PC-9 (cell line): ENCODE data around the gene QARS1. TPM values are rescaled to one million over a fixed set of nuclear protein-coding genes. Genes with fewer than 3 reads are reported as not detected.

Experiments used
- BruUV-seq: library from RNA; stranded (reverse); fragments of 400-500 nt; replicated peaks from 2 replicates; lab custom pipeline; 2021; lab: Mats Ljungman, UMichigan
- CTCF ChIA-PET: fragments of 300-600 bp; sonication (Branson Sonifier 250); formaldehyde crosslinking; loops from one replicate; lab custom pipeline; 2022; ENCODE audit warnings: antibody characterized with exemption; lab: Charles Lee
- POLR2A ChIA-PET: fragments of 300-600 bp; sonication (Branson Sonifier 250); formaldehyde crosslinking; loops from one replicate; lab custom pipeline; 2022; ENCODE audit warnings: antibody characterized with exemption; ENCODE audit not compliant: unreplicated experiment; lab: Charles Lee
- DNase-seq, 2 experiments: peaks; one replicate each; pipeline versions ENCODE4 v3.0.0 to v3.0.0-alpha.2; 2015 to 2022; ENCODE audit warnings: mixed read lengths in 1 of 2
- H2AFZ ChIP-seq: fragments of 200-600 bp; sonication (generic); 2 replicates; pipeline ENCODE4 v1.8.1; 2017; ENCODE audit warnings: antibody characterized with exemption
- H3F3A ChIP-seq: fragments of 200-600 bp; sonication (generic); 2 replicates; pipeline ENCODE4 v1.8.1; 2017; ENCODE audit warnings: antibody characterized with exemption, mild to moderate bottlenecking, low read depth; ENCODE audit not compliant: insufficient read depth
- H3K27ac ChIP-seq: fragments of 200-600 bp; sonication (generic); 2 replicates; pipeline ENCODE4 v1.6.1; 2016; ENCODE audit warnings: mixed run types
- H3K27me3 ChIP-seq: fragments of 200-600 bp; sonication (generic); 2 replicates; pipeline ENCODE4 v1.6.1; 2016; ENCODE audit warnings: low read depth, mixed run types; ENCODE audit not compliant: insufficient read depth
- H3K36me3 ChIP-seq: fragments of 200-600 bp; sonication (generic); 2 replicates; pipeline ENCODE4 v1.6.1; 2016; ENCODE audit warnings: low read depth, mixed run types
- H3K4me1 ChIP-seq: fragments of 200-600 bp; sonication (generic); replicated peaks from 2 replicates; pipeline ENCODE4 v1.6.1; 2016; ENCODE audit warnings: mixed run types; ENCODE audit not compliant: insufficient read depth
- H3K4me2 ChIP-seq: fragments of 200-600 bp; sonication (generic); 2 replicates; pipeline ENCODE4 v1.6.1; 2017; ENCODE audit warnings: mixed run types
- H3K4me3 ChIP-seq: fragments of 200-600 bp; sonication (generic); 2 replicates; pipeline ENCODE4 v1.6.1; 2016; ENCODE audit warnings: mixed run types
- H3K79me2 ChIP-seq: fragments of 200-600 bp; sonication (generic); 2 replicates; pipeline ENCODE4 v1.6.1; 2017; ENCODE audit warnings: low read depth, mixed run types
- H3K9me2 ChIP-seq: fragments of 200-600 bp; sonication (generic); 2 replicates; pipeline ENCODE4 v1.8.1; 2017; ENCODE audit warnings: mild to moderate bottlenecking; ENCODE audit not compliant: insufficient read depth
- H3K9me3 ChIP-seq: fragments of 200-600 bp; sonication (generic); 2 replicates; pipeline ENCODE4 v1.8.1; 2016; ENCODE audit warnings: low read depth; ENCODE audit not compliant: insufficient read depth
- H4K20me1 ChIP-seq: fragments of 200-600 bp; sonication (generic); 2 replicates; pipeline ENCODE4 v1.8.1; 2017; ENCODE audit not compliant: insufficient read depth
- EZH2 ChIP-seq: fragments of 200-600 bp; sonication (generic); IDR thresholded peaks from 2 replicates; pipeline ENCODE4 v1.8.0; 2017; ENCODE audit warnings: antibody characterized with exemption, low read depth
- intact Hi-C: fragments of 100-400 bp; cut with micrococcal nuclease; formaldehyde crosslinking; loops from one replicate; pipeline ENCODE4 v1.10.0; 2022; ENCODE audit not compliant: unreplicated experiment
- total RNA-seq: library from RNA; stranded (reverse); gene quantifications from 2 replicates; pipeline ENCODE4 v1.2.3, GENCODE V29; 2021
- TF ChIP-seq, protein P1 (sequence below): fragments of 200-600 bp; sonication (generic); conservative IDR thresholded peaks from 2 replicates; pipeline ENCODE4 v1.6.1; 2017; ENCODE audit warnings: mixed run types, antibody characterized with exemption, mild to moderate bottlenecking, moderate library complexity

QARS1 gene
- total RNA-seq, 1 experiment from 2014 or later = 337 TPM

DNA sequence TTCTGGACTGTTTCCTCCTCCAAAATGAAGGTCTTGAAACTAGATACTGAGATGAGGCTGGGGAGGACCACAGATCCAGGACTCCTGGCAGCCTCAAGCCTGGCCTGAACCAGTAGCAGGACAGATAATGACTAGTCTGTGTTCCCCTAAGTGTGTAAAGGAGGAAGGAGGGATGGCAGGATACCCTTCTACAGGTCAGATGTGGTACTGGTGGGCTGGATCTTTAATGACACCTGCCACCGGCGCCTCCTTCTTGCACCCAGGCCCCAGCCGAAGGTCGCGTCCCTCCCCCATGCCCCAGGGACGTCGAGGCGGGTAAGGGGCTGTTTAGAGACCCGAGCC lies 15.5 kb upstream of the QARS1 start:
- CTCF ChIA-PET = no interaction called here

GRCh38 chr3:49119439-49119838 lies 14.9 kb upstream of the QARS1 start:
- peaks cover 10% of the 10 kb centered on the region for H3K4me1 ChIP-seq
- peaks cover 26% of the 10 kb centered on the region for H3K79me2 ChIP-seq
- H3K27ac ChIP-seq = peak overlapping the region; percentile 76
- no peaks in the 10 kb centered on the region for H3K27me3 ChIP-seq
- peak overlapping the region; percentile 99 for H3K4me2 ChIP-seq
- intact Hi-C loops = no loop called here
- no peak overlapping the region for H2AFZ ChIP-seq
- H3K9me3 ChIP-seq = no peaks in the 10 kb centered on the region
- no peaks in the 10 kb centered on the region for H3K9me2 ChIP-seq
- peaks cover 29% of the 10 kb centered on the region for H3F3A ChIP-seq
- BruUV-seq = no TSS peak
- H3K4me3 ChIP-seq = peak overlapping the region; percentile 69
- CTCF ChIA-PET = no interaction called here
- H4K20me1 ChIP-seq = no peaks in the 10 kb centered on the region
- peaks cover 11% of the 10 kb centered on the region; the same call in 1 of the 2 replicates for H3K36me3 ChIP-seq
- POLR2A ChIA-PET = no interaction called here
- DNase-seq = no peak
- TF ChIP-seq, protein P1, sequence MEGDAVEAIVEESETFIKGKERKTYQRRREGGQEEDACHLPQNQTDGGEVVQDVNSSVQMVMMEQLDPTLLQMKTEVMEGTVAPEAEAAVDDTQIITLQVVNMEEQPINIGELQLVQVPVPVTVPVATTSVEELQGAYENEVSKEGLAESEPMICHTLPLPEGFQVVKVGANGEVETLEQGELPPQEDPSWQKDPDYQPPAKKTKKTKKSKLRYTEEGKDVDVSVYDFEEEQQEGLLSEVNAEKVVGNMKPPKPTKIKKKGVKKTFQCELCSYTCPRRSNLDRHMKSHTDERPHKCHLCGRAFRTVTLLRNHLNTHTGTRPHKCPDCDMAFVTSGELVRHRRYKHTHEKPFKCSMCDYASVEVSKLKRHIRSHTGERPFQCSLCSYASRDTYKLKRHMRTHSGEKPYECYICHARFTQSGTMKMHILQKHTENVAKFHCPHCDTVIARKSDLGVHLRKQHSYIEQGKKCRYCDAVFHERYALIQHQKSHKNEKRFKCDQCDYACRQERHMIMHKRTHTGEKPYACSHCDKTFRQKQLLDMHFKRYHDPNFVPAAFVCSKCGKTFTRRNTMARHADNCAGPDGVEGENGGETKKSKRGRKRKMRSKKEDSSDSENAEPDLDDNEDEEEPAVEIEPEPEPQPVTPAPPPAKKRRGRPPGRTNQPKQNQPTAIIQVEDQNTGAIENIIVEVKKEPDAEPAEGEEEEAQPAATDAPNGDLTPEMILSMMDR = no peak

More for the DNA sequence above, 15.5 kb upstream of the QARS1 start:
- H3K36me3 ChIP-seq = peaks cover 11% of the 10 kb centered on the region; the same call in 1 of the 2 replicates
- no peak for TF ChIP-seq EZH2
- TF ChIP-seq, protein P1 = no peak
- H3K27ac ChIP-seq = peak overlapping the region; percentile 76
- no peak for DNase-seq
- H3K4me3 ChIP-seq = peak overlapping the region; percentile 69
- intact Hi-C loops = loop anchor here (1.0 kb wide), 1 partner anchor 12 kb away; no protein-coding TSS in a partner anchor
- POLR2A ChIA-PET = interaction anchor here (0.6 kb wide), 1 partner anchor 91 kb away, joined by 3 read pairs; the partner anchor contains the start of gene IMPDH2
- H3K9me3 ChIP-seq = no peaks in the 10 kb centered on the region
- H3K9me2 ChIP-seq = no peaks in the 10 kb centered on the region
- BruUV-seq = no TSS peak
- peaks cover 26% of the 10 kb centered on the region for H3K79me2 ChIP-seq
- H4K20me1 ChIP-seq = no peaks in the 10 kb centered on the region
- H3K4me1 ChIP-seq = peaks cover 10% of the 10 kb centered on the region
- no peak overlapping the region for H2AFZ ChIP-seq
- H3K27me3 ChIP-seq = no peaks in the 10 kb centered on the region
- peaks cover 29% of the 10 kb centered on the region for H3F3A ChIP-seq
- peak overlapping the region; percentile 99 for H3K4me2 ChIP-seq

GRCh38 chr3:49119036-49119435 lies 14.5 kb upstream of the QARS1 start:
- intact Hi-C loops = no loop called here
- ChIA-PET POLR2A (interaction anchor here (0.6 kb wide), 1 partner anchor 126 kb away, joined by 3 read pairs; no protein-coding TSS in a partner anchor), CTCF (no interaction called here)
- Histone ChIP-seq H3K4me2 (peak overlapping the region; percentile 99), H3K4me1 (peaks cover 10% of the 10 kb centered on the region), H3K36me3 (peaks cover 11% of the 10 kb centered on the region; the same call in 1 of the 2 replicates), H3K27me3 (no peaks in the 10 kb centered on the region), H3K9me2 (no peaks in the 10 kb centered on the region), H3K4me3 (peak overlapping the region; percentile 69), H3K79me2 (peaks cover 26% of the 10 kb centered on the region), H3K9me3 (no peaks in the 10 kb centered on the region), H3F3A (peaks cover 29% of the 10 kb centered on the region), H4K20me1 (no peaks in the 10 kb centered on the region), H2AFZ (no peak overlapping the region), H3K27ac (peak overlapping the region; percentile 76)
- no peak for DNase-seq
- no TSS peak for BruUV-seq
- TF ChIP-seq, protein P1 = no peak
- no peak for TF ChIP-seq EZH2
